NT2/D1 (cell line): ENCODE data around the gene ARHGEF19.

Experiments used
- SUZ12 ChIP-seq: IDR thresholded peaks from 2 replicates; pipeline ENCODE4 v1.6.1; 2011; ENCODE audit not compliant: insufficient read length, insufficient read depth; ENCODE audit errors: extremely low read depth
- YY1 ChIP-seq: IDR thresholded peaks from 2 replicates; pipeline ENCODE4 v1.6.1; 2011; ENCODE audit not compliant: insufficient read length, insufficient read depth
- ZNF274 ChIP-seq: IDR thresholded peaks from 2 replicates; pipeline ENCODE4 v1.6.1; 2011; ENCODE audit warnings: mild to moderate bottlenecking, low read depth, low read length

- TF ChIP-seq YY1 (no peak), SUZ12 (no peak), ZNF274 (no peak)
Observed at GRCh38 chr1:16248603-16249516, 36.4 kb upstream of the ARHGEF19 start.
